SK-MEL-5 (cell line): ENCODE results near the gene HSD17B1. TPM values are rescaled to one million over a fixed set of nuclear protein-coding genes. Genes with fewer than 3 reads are reported as not detected.

ENCODE experiments used
- DNase-seq: peaks from one replicate; pipeline ENCODE4 v3.0.0-alpha.2; 2016; ENCODE audit warnings: low read depth, low spot score
- in situ Hi-C: cut with HindIII; loops from 2 replicates; pipeline ENCODE4 v1.10.0; 2016; ENCODE audit warnings: low sequenced_read_pairs, high pct_unique_total_duplicates, low pct_unique_long_range_greater_than_20kb
- total RNA-seq: library from RNA; depleted of rRNA; stranded (reverse); fragments of >200 nt; shearing (Covaris generic); gene quantifications from 2 replicates; pipeline ENCODE4 v1.2.3, GENCODE V29; 2014; rRNA removed

Gene HSD17B1
- total RNA-seq, 1 experiment from 2014 or later = 0.82 TPM

DNA sequence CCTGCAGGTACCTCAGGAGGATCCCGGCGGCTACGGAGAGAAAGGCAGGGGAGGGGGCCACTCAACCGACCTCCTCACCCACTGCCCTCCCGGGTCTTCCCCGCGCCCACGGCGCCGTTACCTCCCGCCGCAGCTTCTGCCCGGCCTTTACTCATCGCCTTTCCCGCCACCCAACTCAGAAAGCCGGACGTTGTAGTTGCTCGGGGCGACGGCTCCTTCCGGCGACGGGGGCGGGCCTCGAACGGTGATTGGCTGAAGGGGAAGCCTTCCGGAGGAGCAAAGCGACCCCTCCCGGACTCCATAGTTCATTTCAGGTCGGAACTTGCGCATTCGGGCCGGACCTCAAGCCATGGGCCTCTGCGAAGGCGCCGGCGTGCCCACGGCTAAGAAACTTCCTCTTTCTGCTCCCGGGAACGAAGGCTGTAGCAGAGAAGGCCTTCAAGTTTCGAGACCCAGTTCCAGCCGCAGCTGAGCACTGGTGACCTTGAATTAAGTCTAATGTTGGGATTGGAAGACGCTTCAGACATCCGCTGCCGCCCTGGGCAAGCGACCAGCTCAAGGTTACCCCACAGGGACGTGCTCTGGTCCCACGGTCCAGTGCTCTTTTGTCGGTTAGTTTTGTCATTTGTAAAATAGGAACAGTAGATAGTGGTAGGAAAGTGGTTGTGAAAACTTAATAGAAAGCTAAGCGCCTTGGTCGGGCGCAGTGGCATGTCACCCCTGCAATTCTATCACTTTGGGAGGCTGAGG is 25.0 kb downstream of the HSD17B1 start, which contains the start of gene PSMC3IP:
TSS of gene PSMC3IP (minus strand) at position 198 of the 750 bp plus-strand sequence. CDS start at position 155, 43 bp downstream.
- peak; percentile 94 for DNase-seq
- in situ Hi-C loops = no loop called here

DNA sequence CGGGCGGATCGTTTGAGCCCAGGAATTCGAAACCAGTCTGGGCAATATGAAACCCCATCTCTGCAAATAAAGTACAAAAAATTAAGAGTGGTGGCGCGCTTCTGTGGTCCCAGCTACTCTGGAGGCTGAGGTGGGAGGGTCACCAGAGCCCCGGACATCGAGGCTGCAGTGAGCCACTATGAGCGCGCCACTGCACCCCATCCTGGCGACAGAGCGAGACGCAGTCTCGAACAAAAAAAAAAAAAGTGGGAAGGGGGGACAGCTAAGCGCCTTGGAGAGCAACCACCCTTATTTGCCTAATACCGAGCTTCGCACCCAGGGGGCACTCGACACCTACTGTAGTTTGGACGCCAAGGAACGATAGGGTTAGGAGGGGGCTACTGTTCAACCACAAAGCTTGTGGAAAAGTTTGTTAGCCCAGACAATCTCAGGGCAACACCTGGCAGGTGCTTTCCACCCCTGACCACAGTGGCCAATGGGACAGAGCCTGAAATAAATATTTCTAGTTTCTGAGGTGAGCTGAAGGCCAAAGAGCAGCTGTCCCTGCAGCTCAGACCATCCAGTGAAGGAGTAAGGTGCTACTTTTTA is 25.7 kb downstream of the HSD17B1 start:
- in situ Hi-C loops = no loop called here
- peak; percentile 84 for DNase-seq

DNA sequence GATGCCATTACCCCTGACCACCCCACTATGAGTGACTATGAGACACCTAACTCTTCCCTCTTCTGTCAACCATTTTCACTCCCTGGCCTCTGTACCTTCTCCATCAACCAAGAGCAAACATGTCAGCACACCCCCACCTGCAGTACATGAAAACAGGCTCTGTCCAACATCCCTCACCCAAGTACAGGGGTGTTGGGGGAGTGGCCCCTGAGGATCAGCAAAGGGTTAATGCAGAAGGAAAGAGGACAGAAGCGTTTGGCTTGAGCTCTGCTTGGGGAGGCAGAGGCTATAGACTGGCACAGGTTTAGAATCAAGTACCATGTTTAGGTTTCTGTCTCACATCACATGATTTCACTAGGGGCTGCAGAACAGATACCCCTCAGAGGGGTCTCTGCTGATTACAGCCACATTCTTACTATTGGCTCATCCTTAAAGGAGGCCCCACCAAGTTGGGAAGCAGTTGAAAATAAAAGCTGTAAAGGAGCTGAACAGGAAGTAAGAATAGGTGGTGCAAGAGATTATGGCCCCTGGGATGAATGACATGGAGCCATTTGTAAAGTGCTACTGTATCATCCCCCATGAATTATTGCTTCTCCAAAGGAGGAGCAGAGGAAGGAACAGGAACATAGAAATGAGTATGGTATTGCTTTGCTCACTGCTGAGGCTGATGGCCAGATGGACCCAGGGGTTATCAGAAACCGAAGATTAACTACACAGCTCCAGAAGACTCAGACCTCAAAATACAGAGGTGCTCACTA is 27.2 kb downstream of the HSD17B1 start:
- no peak for DNase-seq
- in situ Hi-C loops = no loop called here

DNA sequence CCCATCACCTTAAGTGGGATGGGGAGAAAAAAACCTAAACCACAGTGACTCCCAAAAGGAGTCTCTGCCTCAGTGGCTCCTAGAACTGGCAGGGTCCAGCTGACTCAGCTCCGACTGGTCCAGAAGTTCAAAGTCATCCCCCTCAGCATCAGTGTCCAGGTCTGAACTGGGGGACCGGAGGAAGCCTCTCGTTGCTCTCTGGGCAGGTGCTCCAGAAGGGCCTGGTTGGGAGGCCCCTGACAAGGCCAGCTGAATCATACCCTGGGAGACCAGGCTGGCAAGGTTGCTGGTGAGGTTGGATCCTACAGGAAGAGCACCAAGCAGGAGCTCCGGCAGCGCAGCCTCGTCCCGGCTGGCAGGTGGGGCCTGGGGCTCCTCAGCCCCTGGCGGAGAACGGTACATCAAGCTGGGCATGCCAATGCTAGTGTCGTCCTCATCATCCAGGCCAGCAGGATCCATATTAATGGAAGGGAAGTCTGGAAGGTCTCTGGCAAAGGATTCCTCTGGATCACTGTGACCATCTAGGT is 29.1 kb downstream of the HSD17B1 start:
- no peak for DNase-seq
- in situ Hi-C loops = no loop called here

DNA sequence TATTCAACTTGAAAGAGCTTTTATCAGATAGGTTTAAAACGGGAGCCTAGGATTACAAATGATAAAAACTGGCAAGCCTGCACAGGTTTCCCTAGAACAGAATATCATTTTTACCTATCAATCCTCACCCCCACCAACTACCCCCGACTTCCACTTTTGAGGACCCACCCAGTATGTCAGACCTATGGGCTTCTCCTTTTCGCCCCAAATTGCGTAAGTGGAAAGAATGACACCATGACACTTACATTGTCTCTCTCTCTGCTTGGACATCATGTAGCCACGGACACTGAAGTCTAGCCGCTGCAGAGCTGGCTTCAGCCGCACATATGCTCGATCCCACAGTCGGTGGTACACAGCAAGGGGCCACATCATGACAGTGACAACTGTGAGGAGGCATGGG is 32.2 kb downstream of the HSD17B1 start:
- in situ Hi-C loops = no loop called here
- DNase-seq = no peak

DNA sequence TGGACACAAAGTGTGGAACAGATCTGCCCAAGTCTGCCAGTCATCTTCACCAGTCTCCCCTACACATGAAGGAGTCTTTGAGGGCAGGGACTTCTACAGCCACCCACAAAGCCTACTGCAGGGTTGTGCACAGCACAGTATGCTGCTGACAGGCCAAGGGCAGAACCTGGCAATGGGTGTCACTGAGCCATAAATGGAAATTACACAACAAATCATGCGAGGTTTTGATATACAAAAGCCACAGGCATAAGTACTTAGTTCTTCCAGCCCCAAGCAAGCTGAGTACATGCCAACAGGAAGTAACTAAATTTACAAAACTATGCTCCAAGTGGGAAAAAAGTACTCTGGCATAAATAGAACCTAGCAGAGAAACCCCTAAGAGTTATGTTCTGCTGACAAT is 32.6 kb downstream of the HSD17B1 start:
- in situ Hi-C loops = no loop called here
- DNase-seq = no peak

DNA sequence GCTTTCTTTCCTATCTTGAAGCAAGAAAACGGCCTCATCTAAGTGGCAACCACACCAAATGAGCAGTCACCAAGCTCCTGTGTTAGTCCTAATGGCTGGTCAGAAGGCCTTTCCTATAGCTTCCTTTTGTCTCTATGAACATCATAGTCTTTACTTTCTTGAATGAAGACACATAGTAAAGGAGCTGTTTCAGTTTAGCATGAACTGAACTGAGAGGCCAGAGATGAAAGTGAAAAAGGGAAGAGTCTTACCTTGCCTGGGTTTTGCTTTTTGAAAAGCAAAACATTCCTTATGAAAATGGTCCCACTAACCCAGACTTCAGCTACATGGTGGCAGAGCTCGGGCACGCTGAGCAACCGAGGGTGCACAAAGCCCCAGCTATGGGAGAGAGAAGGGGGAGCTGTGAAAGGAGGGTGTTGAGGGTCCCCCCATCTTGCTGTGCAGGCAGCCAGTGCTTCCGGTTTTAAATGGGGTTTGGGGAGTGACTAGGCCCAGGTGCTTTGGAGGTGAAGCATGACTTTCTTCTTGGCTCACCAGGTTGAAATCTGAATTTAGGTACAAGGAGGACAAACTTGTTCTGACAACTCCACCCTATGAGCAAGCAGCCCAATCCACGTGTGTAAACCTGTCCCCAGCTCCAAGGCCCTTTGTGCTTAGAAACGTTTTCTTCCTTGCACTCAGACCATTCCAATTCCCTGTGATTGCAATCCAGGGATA is 33.9 kb downstream of the HSD17B1 start:
- in situ Hi-C loops = no loop called here
- DNase-seq = no peak

DNA sequence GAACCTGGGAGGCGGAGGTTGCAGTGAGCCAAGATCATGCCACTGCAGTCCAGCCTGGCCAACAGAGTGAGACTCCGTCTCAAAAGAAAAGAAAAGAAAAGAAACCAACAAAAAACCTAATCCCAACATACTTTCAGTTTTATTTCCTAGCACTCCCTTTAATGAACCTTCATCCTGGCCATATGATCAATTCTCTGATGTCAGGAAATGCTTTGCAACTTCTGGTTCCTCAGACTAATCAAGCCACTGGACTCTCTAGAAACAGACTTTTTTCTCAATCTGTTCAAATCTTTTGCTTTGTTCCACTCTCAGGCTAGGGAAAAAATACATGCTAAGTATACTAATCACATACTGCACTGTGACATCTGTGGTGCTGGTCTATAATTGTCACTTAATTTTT is 38.2 kb downstream of the HSD17B1 start:
- in situ Hi-C loops = no loop called here

DNA sequence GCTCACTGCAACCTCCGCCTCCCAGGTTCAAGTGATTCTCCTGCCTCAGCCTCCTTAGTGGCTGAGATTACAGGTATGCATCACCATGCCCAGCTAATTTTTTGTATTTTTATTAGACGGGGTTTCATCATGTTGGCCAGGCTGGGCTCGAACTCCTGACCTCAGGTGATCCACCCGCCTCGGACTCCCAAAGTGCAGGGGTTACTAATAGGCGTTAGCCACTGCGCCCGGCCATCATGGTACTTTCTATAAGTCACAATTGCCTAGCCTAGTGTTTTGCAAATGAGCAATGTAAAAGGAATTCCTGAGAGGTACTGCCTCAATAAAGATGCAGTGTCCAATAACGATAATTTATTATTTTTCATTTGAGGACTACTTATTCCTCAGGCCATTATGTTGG is 38.7 kb downstream of the HSD17B1 start:
- DNase-seq = no peak
- in situ Hi-C loops = no loop called here

More for the DNA sequence above, 38.2 kb downstream of the HSD17B1 start:
- DNase-seq = no peak

DNA sequence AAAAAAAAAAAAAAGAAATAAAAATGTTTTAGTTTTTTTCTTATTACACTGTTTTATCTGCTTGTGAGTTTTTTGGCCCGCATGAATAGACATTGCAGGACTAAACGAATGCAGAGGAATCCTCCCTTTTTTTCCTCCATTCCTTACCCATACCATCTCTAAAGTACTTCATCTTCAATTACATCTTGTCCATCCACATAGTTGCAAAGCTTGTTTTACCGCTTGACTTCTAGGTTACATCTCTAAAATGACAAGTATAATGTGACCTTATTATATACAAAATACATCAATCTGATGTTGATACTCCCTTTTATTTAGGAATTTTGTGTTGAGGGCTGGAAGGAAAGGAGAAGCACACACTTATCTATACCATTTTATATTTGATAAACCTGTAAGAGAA is 43.7 kb downstream of the HSD17B1 start:
- no peak for DNase-seq
- in situ Hi-C loops = no loop called here

DNA sequence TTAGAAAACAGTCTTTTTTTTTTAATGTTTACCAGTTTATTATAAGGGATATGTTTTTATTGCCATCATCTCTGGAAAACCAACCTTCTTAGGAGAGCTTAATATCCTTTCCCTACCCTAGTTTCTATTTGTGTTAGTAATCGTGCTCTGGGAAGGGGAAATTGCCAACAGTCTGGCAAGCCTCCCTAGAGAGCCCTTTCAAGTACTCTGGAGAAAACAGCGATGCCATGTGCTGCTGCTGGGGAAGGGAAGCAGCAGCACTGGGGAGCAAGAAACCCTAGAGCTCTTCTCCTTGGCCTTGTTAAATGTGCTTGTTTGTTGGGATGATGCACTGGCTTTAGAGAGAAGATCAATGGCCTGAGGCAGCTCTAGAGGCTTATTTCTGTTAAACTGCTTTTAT is 46.2 kb downstream of the HSD17B1 start:
- no peak for DNase-seq
- in situ Hi-C loops = no loop called here

DNA sequence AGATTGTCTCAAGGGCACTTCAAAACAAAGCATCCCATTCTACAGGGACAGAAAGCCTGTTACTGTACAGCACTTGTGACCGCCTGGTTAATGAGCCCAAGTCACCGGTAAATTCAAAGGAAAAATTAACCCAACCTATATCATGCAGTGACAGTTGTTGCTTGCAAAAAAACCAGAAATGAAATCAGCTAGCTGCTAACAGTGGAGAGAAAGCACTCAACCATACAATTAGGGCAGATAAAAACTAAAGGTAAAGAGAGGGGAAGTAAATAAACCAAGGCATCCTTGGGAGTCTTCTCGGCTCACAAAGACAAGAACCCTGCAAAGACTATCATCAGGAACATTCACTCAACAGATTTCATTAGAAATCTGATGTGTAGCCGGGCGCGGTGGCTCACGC is 50.6 kb downstream of the HSD17B1 start:
- in situ Hi-C loops = no loop called here
- DNase-seq = peak; percentile 75

Other genes starting within 250 kb of the HSD17B1 start
- gene STAT3, start 164.5 kb upstream of the HSD17B1 start, total RNA-seq = 99.5 and 103 TPM in 2 replicates
- gene CAVIN1, start 129.7 kb upstream of the HSD17B1 start, total RNA-seq = 10.0 and 11.2 TPM in 2 replicates
- gene ATP6V0A1, start 94.0 kb upstream of the HSD17B1 start, total RNA-seq = 59.0 and 67.2 TPM in 2 replicates
- 75.8 and 91.8 TPM in 2 replicates for gene NAGLU, start 16.7 kb upstream of the HSD17B1 start, total RNA-seq
- 23.6 and 27.6 TPM in 2 replicates for gene COASY, start 9.2 kb downstream of the HSD17B1 start, total RNA-seq
- 44.6 and 50.6 TPM in 2 replicates for gene MLX, start 14.2 kb downstream of the HSD17B1 start, total RNA-seq
- gene PSMC3IP, start 24.8 kb downstream of the HSD17B1 start, total RNA-seq = 8.0 and 8.5 TPM in 2 replicates
- 55.6 and 56.3 TPM in 2 replicates for gene RETREG3, start 56.5 kb downstream of the HSD17B1 start, total RNA-seq
- 51.7 and 52.1 TPM in 2 replicates for gene TUBG1, start 56.8 kb downstream of the HSD17B1 start, total RNA-seq
- gene TUBG2, start 106.4 kb downstream of the HSD17B1 start, total RNA-seq = 8.7 and 9.9 TPM in 2 replicates
- 10.1 and 11.1 TPM in 2 replicates for gene PLEKHH3, start 124.1 kb downstream of the HSD17B1 start, total RNA-seq
- gene CCR10, start 128.9 kb downstream of the HSD17B1 start, total RNA-seq = 0.43 and 0.63 TPM in 2 replicates
- 2.5 and 4.6 TPM in 2 replicates for gene CNTNAP1, start 129.6 kb downstream of the HSD17B1 start, total RNA-seq
- gene EZH1, start 192.1 kb downstream of the HSD17B1 start, total RNA-seq = 14.4 and 15.4 TPM in 2 replicates
- gene RAMP2, start 208.3 kb downstream of the HSD17B1 start, total RNA-seq = not detected in 2 replicates
- 125 and 127 TPM in 2 replicates for gene VPS25, start 220.5 kb downstream of the HSD17B1 start, total RNA-seq
- 0.21 and 0.53 TPM in 2 replicates for gene WNK4, start 227.7 kb downstream of the HSD17B1 start, total RNA-seq
- 123 and 145 TPM in 2 replicates for gene COA3, start 245.8 kb downstream of the HSD17B1 start, total RNA-seq
- gene CNTD1, start 245.9 kb downstream of the HSD17B1 start, total RNA-seq = 0.05 and 0.37 TPM in 2 replicates